ENCODE results near the gene DCC.

DCC gene

DNA sequence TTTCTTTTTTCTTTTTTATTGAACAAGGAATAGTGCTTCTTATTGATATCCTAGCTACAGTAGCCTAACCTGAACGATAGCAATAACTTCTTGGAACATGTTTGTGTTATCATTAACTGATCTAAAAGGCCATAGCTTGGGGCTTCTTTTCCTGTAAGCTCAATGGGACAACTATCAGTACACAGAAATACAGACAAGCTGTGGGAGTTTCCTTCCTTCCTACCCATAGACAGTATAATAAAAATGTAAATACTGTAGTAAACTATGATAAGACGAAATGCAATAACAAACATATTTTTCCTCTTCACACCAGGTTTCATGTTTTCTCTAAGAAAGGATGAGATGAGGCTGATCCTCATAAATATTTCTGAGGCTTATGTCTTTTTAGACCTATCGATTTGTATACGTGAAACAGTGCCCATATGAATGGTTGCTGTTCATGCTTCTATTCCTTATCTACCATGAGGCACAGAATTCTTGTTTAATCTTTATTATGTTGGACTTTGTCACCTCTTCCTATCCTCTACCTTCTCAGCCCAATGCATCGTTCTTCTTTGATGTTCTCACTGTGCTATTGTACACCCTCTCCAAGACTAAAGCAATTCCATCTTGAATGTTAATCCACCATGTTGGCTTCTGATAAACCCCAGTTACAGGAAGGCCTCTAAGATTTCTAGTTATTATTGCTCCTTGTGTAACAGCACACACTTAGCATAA lies 361.4 kb downstream of the DCC start:
- no peak for DNase-seq

DNA sequence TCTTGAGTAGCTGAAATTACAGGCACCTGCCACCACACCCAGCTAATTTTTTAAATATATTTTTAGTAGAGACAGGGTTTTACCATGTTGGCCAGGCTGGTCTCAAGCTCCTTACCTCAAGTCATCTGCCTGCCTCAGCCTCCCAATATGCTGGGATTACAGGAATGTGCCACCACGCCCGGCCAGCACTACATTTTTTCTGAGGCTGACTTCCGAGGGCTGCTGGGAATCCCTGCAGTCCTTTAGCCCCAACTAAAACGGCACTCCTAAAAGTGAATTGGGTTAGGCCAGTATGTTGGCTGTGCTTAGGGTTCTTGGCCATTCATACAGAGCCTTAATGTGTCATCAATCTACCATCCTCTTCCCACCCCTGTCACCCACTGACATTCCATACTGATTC lies 375.4 kb downstream of the DCC start:
- no peak for DNase-seq

DNA sequence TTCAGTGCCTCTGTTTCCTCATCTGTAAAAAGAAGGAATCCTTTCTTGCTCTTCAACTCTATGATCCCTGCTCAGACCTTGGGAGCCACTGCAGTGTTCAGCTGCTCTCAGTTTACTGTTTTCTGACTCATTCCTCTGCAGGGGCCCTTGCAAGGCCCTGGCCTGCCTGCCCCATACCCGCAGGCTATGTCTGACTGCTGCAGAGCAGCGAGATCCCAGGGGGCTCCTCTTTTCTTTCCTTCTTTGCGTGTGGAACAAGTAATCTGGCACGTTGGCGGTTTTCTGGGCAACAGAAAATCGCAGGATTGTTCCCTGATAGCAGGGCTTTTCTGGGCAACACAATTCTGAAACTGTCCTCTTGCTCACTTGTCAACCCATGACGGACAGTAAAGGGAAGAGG lies 376.0 kb downstream of the DCC start:
- no peak for DNase-seq

DNA sequence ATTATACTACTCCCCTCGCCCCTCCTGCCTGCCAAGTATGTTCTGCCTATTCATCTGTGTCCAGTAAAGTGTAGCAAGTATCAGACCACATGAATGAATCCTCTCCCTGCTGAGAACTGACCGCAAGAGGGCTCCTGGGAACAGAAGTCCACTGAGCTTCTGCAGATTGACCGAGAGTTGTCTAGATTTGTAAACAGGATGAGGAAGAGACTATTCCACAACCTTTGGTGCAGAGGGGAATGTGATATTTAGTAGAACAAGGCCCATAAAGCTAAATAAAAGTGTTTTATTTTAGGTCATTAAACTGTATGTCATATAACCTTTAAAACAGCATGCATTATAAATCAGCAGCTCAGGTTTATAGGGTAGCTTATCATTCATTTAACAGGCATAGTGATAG lies 377.0 kb downstream of the DCC start:
- no peak for DNase-seq

DNA sequence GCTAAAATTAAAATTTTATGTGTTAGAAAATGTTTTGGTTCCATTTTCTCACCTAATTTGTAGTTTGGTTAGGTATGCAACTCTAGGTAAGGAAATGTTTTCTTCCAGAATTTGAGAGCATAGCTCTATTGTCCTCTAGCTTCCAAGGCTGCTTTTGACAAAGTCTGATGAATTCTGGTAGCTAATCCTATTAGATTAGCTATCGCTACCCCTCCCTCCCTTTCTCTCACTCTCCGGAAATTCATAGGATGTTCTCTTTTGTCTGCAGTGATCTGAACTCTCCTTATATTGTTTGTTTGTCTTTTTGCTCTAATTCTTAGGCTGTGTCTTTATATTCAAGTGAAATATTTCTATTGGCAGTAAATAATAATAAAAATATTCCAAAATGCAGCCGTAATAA lies 382.9 kb downstream of the DCC start:
- DNase-seq, result no peak

DNA sequence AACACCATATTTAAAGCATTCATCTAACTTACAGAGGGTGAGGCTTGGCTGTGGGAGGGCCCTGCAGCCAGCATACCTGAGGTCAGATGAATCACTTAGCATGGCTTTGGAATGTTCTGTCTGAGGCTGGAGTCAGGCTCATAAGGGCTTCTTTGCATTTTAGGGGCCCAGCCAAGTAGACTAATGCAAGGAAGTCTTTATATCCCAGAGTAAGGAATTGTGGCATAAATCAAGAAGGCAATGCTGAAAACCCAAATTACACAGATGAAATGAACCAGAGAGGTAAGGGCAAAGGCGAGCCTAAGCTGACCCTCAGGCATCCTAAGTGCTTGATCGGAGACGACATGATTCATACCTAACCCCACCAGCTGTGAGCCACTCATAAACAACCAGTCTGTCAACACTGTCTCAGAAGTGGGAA lies 383.6 kb downstream of the DCC start:
- no peak for DNase-seq

DNA sequence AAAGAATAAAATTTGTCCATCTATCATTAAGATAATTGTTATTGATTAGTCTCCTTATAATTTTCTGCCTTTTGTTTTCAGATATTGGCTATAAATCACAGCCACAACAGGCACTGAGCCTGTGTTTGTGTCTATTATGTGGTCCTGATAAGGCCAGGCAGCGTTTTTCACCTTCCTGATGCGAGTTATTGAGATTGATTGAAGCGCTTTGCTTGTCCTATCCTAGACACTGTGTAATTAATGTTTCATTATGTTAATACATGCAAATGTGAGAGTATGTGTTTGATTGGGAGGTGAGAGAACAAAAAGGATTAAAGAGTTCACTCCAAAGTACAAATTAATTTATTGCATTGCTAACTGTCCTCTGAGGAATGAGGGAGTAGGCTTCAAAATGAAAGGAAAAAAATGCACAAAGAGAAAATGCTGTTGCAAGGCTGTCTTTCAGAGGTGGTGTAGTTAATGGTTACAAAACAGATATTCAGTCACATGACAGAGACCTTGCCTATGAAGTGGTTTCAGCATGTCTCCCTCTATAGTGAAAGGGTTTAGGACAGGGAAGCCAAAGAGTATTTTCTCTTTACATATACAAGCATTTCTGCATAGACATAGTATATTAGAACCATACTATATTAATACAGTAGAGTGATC lies 391.1 kb downstream of the DCC start:
- no peak for DNase-seq

DNA sequence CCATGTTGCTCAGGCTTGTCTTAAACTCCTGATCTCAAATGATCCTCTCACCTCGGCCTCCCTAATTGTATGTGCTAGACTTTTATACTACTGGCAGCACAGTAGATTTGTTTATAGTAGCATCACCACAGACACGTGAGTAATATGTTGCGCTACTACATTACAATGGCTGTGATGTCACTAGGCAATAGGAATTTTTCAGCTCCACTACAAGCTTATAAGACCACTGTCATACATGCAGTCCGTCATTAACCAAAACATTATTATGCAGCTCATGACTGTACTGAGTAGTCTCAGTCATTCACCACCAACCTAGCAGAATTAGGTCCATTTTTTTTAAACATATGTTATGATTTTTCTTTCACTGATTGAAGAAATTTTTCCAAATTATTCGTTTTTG lies 398.9 kb downstream of the DCC start:
- DNase-seq, result no peak

DNA sequence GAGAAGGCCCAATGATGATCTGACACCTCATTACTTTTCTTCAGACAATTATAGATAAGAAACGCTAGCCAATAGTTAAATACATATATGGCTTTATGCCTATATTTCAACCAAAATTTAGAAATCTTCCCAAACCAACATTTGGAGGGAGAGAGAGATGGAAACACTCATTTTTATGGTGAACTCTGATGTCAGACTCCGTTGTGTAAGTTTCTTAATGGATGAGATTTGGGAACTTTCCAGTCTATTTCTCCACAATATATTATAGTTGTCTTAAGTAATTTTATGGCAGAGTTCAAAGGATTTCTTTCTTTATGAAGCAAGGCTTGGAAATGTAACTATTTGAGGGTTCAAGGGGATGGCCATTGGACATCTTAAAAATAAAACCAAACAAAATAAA lies 407.0 kb downstream of the DCC start:
- DNase-seq, result no peak

DNA sequence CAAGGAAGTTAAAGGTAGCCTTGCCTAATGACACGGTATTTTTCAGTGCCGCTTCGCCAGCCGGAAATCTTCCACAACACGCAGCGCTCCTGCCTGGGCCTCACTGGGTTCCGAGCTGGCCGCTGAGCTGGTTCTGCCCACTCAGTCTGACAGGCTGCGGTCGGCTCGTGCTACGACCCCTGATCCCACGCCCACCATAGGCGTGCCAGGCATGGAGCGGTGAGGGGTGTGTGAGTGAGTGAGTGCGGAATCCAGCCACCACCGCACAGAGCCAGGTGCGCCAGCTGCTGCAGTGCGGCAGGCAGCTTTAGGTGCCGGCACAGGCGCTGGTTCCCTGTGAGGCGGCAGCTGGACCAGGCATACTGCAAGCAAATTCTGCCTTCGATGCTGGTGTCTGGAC lies 407.9 kb downstream of the DCC start:
- no peak for DNase-seq

DNA sequence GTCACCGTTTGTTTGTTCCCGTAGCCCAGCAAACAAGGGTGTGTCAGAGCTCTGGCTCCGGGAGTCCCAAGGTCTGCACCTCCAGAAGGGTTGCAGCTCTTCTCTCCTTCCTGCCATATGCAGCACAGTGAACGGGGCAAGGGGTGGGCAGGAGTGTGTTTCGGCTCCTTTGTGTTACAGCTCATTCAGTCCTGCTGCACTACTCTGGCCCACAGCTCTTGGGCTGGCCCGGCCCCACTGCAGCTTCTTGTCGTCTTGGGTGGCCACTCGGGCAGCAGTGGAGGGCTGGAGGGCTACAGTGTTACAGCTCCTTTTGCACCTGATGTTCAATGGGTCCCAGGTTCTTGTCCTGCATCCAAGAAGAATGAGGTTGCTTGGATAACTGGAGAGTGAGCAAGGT lies 408.3 kb downstream of the DCC start:
- DNase-seq, result no peak

DNA sequence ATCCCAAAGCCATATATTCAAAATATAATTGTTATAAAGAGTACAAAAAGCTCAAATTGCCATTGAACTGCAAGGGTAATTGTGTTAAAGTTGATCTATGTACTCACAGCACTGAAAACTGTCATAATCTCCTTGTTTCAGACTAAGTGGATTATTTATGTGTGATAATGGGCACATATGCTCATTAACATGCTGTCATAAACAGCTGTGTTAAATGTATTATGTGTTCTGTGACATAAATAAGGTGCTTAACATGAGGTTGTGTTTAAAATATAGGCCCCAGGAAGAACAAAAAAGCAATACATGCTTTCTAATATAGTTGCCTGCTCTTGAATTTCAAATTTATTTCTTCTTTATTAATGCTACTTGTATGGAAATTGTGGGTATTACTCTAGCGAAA lies 409.5 kb downstream of the DCC start:
- DNase-seq, result no peak

DNA sequence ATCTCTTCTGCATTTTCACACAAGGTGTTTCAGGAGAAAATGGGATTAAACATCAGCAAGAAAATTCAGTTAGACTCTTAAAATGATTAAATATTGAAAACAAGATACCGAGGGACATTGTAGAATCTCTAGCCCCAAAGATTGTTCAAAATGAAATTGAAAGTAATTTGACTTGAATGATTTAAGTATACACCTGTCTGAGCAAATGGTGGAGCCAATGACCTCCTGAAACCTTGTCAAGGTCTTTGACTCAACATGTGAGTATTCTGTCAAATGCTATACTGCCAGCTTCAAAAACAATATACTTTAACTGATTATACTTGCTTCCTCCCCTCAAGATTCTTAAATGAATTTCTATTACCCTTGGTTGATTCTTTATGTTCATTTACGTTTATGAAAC lies 411.0 kb downstream of the DCC start:
- no peak for DNase-seq

DNA sequence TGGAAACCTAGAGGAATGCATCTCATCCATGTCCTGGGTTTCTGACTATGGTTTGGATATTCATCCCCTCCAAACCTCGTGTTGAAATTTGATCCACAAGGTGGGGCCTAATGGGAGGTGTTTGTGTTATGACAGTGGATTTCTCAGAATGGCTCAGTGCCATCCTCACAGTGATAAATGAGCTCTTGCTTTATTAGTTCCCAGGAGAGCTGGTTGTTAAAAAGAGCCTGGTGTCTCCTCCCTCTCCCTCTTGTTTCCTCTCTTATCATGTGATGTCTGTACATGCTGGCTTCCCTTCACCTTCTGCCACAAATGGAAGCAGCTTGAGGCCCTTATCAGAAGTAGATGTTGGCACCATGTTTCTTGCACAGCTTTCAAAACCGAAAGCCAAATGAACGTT lies 424.3 kb downstream of the DCC start:
- peak; percentile 85 for DNase-seq

DNA sequence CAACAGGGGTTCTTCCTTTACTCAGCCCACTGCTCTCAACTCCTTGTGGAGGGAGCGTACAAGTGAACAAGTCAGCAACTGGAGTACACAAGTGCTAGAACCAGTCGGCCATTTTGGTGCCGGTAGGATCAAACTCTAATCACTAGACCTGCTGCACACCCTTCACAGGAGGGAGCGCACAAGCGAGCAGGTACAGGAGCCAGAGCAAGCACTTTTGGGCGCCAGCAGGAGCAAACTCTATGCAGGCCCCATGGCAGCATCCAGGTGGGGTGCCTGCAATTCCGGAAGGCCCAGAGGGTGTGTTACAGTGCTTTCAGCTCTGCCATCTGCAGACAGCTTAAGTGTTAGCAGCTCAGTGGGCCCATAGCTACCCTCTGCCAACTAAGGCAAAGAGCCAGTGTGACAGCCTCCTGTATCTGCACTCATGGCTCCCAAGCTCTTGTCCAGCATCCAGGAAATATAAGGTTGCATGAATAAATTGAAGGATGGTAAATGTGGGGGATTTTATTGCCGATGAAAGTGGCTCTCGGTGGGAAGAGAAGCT lies 426.1 kb downstream of the DCC start:
- no peak for DNase-seq

DNA sequence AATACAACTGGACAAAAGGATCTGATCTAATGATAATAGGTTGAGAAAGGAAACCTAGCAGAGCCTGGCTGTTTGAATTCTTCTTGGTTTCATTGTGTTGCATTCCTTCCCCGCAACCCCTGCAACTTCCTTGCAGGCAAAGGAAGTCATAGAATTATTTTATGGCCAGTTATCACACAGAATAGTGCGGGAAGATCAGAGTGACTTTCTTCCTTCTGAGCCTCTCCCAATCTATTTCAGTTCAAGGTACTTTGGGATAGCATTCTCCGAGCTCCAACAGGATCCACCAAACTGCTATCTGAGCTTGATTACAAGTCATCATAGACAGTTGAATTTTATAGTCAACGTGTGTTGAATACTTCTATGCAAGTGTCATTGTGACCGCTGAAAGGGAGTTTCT lies 441.1 kb downstream of the DCC start:
- no peak for DNase-seq

DNA sequence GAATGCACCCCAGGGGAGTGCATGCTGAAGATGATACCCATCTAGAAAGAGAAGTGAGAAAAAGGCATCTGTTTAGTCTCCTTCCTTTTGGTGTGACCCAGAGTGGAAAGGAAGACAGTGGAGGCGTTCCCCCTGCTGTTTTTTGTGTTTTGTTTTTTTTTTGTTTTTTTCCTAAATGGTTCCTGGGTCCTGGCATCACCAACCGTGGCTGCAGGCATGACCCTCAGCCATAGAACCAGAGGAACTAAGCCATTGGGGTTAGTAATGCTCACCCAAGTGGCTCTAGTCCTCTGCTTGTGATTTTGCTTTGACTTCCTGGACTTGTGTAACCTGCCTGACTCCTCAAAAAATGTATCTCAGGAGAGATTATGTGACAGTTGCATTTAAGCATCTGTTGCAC lies 451.3 kb downstream of the DCC start:
- no peak for DNase-seq

DNA sequence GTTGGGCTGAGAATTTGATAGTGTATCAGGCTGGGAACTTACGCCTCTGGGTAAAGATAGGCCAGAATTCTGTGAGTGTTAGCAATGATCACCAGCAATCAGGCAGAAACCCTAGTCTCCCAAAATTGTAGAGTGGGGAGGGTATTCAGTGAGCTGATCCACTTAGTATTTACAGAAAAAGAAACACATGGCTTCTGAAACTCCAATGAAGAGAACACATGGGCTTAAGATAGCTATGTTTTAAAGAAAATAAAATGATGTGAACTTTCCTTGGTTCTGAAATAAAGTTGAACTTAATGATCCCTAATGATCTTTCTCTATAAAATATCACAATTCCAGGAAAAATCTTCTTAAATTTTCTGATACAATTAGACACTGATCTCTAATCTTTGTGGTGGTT lies 472.8 kb downstream of the DCC start:
- DNase-seq, result no peak

DNA sequence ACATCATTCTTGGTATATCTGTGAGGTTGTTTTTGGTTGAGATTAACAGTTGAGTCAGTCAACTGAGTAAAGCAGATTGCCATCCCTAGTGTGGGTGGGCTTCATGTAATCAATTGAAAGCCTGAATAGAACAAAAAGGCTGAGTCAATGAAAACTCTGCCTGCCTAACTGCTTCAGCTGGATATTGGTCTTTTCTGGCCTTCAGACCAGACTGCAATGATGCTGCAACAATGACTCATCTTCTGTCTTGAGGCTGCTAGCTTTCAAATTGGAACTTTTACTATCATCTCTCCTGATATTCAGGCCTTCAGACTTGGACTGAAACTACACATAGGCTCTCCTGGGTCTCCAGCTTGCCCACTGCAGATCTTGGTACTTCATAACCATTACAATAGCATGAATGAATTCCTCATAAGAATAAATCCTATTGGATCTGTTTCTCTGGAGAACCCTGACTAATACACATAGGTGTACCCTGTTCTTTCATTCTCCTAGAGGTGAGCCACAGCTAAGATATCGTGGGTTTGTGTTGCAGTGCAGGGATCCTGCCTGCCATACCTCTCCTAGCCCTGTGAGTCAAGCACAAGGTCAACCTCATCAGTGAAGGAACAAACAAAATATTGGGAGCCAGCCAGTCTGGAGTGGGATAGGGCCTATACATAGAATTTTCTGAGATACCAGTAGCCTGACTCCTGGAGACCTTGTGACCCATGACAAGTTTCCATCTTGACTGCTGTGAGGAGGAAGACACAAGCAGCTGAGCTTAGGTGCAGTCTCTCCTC lies 473.8 kb downstream of the DCC start:
- DNase-seq, result no peak

DNA sequence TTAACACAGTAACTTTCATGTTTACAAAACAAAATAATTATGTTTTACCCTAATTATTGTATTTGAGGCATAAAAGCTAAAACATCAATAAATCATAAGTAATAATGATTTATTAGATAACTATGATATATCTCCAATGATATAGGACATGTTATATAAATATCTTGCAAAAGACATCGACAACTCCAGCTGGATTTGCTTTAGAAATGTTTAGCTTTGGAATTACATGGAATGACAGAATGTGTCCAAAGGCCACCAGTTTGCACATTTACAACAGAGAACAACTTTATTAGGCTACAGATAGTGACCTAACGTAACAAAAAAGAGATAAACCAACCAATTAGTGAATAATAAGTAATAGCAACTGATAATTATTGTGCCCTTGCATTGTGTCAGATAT lies 475.7 kb downstream of the DCC start:
- no peak for DNase-seq

DNA sequence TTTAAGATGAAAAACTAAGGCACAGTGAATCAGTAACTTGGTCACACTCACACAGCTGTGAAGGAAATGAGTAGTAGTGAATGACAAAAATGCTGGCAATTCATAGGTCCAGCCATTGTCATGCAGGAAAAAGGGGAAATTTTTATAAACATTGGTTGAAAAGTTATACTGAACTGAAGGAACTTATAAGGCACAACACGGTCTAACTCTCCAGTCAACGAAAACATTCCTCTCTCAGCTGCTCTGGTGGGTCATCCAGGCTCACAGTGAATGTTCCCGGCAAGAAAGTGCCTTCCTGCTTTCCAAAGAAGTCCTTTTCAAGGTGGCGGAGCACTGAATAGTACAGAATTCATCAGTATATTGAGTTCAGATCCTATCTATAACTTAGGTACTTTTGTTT lies 476.1 kb downstream of the DCC start:
- no peak for DNase-seq

DNA sequence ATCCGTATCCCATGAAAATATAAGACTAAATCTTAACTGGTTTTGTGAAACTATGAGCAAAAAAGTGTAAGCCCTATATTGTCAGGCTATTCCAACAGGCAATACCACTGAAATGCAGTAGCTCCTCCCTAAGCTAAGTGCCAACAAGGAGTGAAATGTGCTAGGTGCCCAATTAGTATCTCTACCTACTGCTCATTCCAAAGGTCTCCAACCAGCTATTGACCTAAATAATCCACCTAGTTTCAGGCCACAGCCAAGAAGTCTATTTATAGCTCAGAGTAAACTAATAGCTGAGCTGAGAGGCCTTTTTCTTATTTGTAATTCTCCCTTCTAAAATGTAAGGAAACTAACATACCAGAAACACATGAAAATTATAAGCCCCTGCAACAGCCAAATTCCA lies 482.2 kb downstream of the DCC start:
- DNase-seq, result no peak

DNA sequence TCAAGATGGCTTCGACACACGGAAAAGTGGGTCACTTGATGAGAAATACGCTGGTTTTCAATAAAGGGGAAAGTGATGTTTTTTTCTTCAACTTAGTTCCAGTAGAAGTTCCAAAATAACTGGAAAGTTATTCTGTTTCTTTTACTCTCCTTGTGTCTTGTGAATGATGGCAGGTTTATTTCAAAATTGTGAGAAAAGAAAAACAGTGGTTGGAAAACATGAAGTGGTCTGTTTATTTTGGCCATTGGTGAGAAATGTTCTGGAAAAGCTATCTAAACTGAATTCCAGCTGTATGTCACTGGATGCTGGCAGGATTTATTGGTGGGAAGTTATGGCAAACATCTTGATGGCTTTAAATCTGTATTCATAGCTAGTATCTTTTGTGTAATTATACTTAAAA lies 484.1 kb downstream of the DCC start:
- DNase-seq, result no peak

DNA sequence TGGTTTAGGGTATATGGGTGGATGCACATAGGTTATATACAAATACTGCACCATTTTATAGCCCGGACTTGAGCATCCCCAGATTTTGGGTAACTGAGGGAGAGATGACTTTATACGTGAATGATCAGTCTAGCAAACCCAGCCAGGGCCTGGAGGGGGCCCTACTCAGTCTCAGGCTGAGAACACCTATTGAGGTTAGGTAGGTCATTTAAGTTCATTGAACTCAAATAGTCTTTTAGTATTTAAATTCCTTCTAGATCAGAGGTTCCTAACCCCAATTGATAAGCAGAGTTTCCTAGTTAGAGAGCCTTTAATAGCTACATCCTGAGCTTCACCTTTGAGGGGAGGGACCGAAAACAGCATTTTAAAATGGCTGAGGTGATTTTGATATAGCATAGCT lies 487.0 kb downstream of the DCC start:
- DNase-seq, result no peak
